NCI-H524 (cell line): ENCODE data around the gene NDST1.
"Not testable (repeated sequence)": the region's sequence is repeated elsewhere in the genome, so short reads cannot be mapped to it uniquely, and the experiment has no call there.

Experiments
- DNase-seq, 2 experiments: peaks; one replicate each; lab custom pipeline; 2025; lab: John Stamatoyannopoulos, UW

Gene NDST1

DNA sequence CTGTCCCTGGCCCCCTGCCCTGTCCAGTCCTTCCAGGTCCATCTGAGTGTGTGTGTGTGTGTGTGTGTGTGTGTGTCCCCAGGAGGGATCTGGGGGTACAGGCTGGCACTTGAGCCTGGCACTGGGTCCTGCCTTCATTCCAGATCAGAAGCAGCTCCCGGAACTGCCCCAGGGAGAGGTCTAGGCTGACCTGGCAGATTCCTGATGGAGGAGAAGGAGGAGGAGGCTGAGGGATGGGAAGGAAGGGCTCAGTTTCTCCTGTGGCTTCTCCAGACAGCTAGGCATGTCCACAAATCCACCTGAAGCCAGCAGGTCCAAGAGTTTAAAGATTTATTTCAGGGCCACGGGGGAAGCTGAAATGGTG is 328 bp downstream of the NDST1 start:
- no peak for DNase-seq

DNA sequence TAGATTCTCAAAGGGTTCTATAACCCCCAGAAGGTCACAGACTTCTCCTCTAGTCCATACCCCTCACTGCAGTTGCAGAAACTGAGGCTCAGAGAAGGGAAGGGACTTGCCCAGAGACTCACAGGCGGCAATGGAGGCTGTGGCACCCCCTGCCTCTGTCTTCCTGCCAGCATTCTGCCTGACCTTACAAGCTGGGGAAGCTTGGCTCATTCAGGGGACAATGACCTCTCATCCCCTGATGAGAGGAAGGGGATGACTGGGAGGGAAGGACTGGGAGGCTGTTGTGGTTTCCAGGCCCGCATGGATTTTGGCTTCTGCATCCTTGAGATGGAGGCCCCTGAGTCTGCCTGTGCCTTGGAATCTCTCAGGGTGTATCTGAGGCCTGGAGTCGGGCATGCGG is 897 bp downstream of the NDST1 start:
- DNase-seq: no peak

DNA sequence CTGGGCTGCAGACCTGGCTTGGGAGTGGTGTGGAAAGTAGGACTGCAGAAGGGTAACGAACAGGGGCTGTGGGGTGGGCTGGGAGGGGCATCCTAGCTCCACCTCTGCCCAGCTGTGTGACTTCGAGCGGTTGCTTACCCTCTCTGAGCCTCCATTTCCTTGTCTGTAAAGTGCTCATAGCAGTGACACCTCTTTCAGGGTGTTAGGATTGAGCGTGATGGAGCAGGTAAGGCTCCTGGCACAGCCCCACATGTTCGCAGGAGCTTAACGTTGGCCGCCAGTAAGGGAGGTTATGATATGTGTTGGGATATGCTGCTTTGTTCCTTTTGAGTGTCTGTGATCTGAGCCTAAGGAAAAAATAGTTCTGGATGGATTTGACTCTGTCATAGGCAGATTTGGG is 2.1 kb downstream of the NDST1 start:
- DNase-seq: no peak

DNA sequence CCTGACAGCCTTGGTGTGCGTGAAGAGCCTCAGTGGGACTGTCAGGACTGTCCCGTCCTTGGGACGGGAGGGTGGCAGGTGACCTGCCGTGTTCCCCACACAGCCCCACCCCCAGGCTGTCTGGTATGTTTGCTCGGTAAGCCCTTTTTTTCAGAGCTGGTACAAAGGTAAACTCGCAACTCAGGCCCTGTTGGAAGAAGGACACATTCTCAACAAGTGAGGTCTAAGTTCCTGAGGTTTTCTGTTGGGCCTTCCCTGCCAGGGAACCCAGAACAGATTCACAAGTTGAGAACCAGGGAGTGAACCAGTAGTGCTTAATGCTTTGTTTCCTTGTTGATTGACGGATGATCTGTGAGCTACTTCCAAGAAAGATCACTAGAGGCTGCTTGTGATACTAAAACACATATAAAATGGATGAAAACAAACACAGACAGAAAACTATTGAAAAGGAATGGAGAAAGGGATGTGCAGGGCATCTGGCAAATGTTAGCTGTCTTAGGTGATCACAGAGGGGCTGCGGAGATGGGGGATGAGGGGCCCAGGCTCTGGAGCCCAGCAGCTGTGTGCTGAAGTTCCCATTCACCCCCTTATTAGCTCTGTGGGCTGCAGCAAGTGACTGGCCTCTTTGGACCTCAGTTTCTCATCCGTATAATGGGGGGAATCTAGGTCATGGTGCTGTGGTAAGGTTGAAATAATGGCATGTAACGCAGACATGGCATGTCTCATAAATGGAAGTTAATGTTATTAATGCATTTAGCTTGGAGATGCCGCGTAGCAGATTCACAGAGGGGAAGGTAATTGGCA is 2.7 kb downstream of the NDST1 start:
- DNase-seq: no peak

DNA sequence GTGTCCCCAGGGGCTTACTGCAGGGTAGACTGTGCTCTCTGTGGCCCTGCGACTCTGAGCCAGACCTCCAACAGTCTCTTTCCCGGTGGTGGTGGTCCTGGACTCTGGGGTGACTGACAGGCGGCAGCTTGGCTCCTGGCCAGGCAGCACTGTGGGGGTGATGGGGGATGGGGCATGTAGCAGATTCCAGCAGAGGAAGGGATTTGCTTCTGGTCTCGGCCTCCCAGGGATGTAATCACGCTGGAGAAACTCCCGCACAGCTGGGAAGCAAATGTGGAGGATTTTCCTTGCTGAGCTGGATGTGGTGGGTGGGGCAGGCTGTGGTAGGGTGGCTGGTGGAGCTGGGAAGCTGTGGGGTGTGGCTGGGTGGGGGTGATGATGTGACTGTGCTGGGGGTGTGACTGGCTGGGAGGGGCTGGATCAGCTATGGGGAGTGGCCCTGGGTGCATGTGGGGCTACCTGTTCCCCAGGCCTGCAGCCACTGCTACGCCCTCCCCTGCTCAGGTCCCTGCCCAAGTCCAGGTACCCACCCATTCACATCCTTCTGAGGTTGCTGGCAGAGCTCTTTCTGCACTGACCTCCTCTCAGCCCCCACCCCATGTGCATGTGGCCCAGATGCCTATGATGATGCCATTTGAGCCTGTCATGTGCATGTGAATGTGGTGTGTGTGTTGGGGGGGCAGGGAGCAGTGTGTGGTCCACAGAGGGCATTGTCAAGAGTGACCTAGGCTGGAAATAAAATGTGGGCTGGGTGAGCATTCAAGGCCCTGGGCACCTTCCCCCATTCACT is 3.8 kb downstream of the NDST1 start:
- peak; percentile 41 to 67 for DNase-seq

DNA sequence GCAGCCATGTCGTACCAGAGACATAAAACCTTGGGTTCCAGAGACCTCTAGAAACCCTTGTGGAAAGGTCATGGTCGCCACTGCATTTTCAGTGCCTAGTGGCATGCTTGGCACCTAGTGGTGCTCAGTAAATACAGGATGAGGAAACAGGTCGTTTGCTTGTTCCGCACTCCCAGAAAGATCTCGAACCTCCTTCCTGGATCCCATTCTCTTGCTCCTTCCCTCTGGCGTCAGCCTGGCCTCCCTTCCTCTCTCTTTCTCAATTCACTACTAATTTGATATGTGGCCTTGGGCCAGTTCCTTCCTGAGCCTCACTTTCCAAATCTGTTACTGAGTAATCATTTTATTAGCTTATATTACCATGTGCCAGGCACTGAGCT is 4.4 kb downstream of the NDST1 start:
- no peak for DNase-seq

DNA sequence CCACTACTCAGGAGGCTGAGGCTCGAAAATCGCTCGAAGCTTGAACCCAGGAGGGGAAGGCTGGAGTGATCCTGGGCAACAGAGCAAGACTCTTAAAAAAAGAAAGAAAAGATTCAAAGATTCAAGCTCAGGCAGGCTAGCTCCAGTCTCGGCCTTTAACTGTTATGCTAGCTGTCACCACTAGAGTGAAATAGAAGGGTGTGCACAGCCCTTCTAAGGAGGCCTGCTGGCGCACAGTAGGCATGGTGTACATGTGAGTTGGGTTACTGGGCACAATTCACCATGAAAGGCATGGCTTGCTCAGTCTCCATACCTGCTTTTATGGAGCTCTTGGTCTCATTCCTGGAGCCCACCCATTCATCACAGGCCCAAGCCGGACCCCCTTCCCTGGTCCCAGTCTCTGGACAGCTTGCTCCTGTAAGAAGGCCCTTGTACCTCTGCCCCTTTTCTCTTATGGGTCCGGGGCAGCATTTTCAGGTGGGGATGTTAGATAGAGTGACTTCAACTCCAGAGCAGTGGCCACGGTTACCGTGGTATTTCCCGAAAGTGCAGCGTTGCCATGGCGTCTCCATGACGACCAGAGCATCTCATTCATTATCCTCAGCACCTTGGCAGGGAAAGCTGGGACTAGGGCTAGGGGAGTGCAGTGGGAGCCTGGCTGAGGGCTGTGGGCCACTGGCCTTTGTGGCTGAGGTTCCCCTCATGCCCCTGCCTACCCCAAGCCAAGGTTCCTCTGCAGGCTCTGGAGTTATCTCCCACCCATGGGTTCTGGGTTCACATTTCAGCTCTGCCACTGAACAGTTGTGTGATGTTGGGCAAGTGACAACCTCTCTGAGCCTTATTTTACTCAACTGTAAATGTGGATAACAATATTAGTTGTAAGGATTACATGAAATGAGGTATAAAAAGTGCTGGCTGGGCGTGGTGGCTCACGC is 5.7 kb downstream of the NDST1 start:
- DNase-seq: peak in 1 of 2 experiments; percentile 25

DNA sequence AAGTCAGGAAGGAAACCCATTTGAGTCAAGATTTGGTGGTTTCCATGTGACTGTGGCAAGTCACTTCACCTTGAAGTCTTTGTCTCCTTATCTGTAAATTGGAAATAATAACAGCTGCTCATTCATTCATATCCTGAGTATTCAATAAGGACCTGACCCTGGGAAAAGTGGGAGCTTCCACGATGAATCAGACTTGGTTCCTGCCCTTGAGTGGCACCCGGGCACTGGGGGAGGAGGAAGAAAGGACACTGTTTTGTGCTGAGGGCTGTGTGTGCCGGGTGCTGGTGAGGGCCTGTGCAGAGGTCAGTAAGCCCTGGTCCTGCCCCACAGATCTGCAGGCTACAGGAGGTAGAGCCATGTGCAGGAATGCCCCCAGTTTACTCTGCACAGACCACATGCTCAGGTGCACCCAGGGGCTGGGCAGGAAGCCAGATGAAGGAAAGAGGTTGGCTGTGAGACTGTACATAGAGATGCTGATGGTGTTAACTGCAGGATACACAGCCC is 6.8 kb downstream of the NDST1 start:
- DNase-seq: no peak

DNA sequence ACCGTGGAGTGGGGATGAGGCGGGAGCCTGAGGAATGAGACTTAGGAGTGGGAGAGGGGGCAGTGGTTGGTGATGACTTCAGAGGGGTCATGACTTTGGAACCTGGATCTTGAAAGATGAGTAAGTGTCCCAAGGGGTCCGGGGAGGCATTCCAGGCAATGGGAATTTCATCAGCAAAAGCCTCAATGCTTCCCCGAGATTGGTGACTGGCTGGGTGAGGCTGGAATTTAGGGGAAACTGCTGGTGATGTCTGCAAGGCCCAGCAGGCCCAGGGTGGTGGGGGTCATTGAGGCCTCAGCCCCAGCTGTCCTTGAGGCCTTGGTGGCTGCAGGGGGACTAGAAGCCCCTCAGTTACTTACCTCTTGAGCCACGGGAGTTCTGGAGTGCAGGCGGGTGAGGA is 7.5 kb downstream of the NDST1 start:
- DNase-seq: no peak

DNA sequence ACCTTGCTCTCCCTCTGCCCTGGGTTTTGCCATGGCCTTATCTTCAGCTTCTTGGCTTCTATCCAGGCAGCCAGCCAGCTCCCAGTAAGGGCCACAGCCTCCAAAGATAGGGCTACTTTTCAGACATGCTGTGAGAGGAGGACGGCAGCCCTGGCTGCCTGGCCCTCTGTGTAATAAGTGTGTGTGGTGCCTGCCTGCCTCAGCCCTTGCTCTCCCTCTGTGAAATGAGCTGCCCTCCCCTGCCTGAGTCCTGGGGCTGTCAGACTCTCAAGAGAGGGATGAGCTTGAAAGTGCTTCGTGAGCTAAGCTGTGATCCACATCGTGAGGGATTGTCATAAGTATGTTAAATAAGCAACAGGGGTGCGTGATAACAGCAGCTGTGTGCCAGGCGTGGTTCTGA is 8.1 kb downstream of the NDST1 start:
- DNase-seq: peak; percentile 29 to 73

DNA sequence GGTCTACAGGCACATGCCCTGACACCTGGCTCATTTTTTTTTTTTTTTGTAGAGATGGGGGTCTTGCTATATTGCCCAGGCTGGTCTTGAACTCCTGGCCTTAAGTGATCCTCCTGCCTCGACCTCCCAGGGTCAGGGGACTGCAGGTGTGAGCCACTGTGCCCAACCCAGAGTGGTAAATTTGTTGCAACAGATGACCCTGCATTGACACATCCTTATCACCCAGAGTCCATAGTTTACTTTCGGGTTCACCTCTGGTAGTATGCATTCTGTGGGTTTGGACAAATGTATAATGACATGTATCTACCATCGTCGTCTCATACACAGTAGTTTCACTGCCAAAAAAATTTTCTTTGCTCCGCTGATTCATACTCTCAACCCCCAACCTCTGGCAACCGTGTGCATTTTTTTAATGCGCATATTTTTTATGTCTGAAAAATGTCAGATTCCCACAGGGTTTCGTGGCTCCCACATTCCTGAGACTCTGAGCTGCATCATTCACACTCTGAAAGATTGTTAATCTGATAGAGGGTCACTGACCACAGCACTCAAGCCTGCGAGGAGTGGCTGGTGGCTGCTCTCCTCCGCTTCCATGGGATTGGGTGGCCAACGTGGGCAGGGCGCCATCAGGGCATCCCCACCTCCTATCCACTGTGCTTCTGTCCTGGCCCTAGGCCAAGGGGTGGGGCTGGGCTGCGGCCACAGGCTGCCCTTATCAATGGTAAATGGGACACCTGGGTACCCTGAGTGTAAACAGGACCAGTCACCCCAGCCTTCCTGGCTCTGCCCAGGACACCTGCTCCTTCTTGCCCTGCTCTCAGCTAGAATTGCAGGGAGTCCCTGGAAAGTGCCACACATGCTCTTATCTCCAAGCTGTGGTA is 9.6 kb downstream of the NDST1 start:
- DNase-seq: peak in 1 of 2 experiments; percentile 21

DNA sequence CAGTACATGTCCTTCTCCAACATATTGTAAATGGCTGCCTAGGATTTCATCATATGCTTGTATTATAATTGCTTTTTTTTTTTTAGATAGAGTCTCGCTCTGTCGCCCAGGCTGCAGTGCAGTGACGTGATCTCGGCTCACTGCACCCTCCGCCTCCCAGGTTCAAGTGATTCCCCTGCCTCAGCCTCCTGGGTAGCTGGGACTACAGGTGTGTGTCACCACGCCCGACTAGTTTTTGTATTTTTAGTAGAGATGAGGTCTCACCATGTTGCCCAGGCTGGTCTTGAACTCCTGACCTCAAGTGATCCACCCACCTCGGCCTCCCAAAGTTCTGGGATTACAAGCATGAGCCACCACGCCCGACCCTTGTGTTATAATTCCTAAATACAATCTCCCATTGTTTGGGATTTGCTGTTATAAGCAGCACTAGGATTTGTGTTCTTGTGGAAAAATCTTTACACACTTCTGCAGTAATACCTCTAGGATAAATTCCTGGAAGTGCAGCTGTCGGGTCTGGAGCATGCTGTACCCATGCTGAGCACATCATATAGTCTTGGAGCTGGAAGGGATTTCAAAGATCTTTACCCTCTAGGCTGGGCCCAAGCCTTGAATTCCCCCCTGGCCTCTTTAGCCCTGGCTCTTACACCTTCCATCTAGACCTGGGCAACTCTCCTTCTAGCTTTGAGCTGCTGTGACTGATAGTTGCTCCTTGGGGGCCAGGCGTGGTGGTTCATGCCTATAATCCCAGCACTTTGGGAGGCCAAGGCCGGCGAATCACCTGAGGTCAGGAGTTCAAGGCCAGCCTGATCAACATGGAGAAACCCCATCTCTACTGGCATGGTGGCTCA is 11.0 kb downstream of the NDST1 start:
- DNase-seq: not testable (repeated sequence)

DNA sequence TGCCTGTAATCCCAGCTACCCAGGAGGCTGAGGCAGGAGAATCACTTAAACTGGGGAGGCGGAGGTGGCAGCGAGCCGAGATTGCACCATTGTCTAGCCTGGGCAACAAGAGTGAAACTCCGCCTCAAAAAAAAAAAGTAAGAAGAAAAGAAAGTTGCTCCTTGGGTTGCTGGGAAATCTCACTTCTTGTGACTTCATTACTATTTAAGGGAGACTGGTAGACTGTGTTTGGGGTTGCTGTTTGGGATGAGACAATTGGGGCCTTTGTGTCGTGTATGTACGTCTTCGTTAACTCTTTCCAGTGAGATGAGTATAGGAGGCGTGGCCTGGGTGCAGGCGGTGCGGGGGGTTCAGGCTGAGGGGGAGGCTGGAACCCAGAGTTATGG is 11.6 kb downstream of the NDST1 start:
- DNase-seq: no peak

DNA sequence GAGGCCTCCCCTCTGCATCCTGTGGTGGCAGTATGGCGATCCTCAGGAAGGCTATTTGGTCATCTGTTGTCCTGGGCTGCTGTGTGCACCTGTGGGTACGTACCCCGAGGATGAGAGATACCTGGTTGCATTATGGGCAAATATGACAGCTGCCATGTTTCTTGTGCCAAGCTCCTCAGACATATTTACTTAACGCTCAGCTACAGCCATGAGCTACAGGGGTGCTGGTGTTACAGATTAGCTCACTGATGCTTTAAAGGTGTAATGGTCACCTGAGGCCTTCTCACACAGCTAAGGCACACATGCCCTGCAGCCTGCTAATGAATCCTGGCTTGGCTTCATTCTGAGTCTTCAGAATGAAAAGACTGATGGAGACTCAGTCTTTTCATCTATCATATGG is 12.0 kb downstream of the NDST1 start:
- DNase-seq: no peak

DNA sequence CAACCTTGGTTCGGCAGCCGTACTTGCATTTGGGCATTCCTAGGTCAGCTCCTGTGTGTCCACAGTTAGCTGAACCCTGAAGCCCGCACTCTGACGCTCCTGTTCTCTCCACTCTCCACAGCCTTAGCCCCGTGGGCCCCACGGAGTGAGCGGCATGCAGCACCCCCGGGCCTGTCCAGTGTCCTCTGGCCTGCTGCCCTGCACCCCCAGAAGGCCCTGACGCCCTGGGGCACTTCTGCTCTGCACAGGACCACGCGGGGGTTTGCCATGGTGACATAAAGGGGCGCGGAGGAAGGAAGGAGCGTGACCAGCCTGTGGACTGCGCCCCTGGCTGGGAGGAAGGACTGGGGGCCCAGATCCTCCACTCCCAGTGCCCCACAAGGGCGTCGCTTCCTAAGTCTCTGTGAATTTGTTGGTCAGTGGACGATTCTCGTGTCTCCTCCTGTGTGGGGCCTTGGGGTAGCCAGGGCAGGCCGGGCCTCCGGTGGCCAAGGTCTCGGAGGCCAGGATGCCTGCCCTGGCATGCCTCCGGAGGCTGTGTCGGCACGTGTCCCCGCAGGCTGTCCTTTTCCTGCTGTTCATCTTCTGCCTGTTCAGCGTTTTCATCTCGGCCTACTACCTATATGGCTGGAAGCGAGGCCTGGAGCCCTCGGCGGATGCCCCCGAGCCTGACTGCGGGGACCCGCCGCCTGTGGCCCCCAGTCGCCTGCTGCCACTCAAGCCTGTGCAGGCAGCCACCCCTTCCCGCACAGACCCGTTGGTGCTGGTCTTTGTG is 13.0 kb downstream of the NDST1 start:
- DNase-seq: no peak

DNA sequence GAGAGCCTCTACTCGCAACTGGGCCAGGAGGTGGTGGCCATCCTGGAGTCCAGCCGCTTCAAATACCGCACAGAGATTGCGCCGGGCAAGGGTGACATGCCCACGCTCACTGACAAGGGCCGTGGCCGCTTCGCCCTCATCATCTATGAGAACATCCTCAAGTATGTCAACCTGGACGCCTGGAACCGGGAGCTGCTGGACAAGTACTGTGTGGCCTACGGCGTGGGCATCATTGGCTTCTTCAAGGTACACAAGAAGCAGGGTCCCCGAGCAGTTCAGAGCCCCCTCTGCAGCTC is 13.5 kb downstream of the NDST1 start:
- no peak for DNase-seq

DNA sequence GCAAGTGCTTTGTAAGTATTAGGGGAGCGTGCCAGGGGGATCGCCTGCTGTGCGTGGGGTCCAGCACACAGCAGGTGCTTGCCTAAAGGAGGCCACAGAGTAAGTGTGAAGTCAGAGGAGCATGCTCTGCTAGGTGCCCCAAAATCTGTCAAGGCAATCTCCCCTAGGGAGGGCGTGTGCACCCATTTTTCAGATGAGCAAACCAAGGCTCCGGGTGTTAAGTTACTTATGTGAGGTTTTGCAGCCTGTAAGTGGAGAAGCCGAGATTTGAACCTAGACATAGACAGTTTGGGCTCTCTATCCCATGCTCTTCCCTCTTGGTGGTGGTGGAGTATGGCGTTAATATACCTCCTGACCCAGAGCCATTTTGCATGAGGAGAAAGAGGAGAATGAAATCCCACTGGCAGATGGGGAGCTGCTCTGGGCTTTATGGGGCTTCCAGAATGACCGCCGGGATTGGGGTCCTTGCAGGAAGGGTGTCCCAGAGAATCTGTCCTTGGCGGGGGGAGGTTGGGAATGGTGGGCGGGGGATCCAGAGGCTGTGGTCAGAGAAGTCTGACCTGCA is 14.1 kb downstream of the NDST1 start:
- DNase-seq: no peak

DNA sequence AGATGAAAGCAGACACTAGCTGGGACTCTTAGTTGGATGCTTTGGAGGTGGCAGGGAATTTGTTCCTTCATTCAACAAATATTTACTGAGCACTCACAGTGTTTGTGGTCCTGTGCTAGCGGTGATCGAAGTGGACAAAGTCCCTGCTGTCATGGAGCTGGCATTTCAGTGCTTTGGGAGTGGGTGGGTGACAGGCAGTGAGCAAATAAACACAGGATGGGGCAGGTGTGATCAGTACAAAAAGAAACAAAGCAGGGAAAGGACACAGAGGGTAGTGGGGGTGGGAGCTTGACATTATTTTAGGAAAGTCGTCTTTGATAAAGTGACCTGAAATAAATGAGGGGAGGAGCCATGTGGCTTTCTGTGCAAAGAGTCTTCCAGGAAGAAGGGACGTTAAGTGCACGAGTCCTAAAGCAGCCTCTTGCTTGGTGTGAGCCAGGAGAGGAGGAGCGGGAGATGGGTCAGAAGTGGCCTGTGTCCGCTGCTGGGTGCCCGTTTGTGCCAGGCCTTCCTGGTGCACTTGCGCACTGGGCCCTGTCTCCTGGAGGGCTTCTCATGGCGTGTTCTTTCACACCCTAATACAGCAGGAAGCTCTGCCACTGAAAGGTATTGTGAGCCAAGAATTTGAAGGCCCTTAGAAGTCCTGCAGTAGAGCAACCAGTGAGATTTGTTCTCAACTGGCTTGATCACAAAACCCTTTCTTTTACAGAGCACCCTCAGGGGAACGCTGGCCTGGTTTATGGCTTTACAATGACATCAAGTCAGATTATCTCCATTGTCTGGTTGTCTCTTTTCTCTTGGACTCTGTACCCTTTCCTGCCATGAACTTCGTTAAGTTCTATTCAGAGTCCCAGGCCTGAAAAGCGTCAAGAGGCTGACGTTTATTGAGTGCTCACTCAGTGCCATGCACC is 14.8 kb downstream of the NDST1 start:
- no peak for DNase-seq
